Activated T-helper 2 cell treated with anti-CD3 and anti-CD28 coated beads, Interferon-gamma antibody, Interleukin-2, Interleukin-4, amounts not matched to agents 10 μg/mL and 5 μg/mL and 100 μg/mL, durations not matched to agents 14 hours and 24 hours and 36 hours (primary cell): ENCODE results near the gene DDIT4L. TPM values are rescaled to one million over a fixed set of nuclear protein-coding genes. Genes with fewer than 3 reads are reported as not detected.
"Not testable (repeated sequence)": the region's sequence is repeated elsewhere in the genome, so short reads cannot be mapped to it uniquely, and the experiment has no call there.

Experiments
- DNase-seq: peaks from one replicate; pipeline ENCODE4 v3.0.0; 2021; ENCODE audit warnings: low spot score
- H3K27ac Mint-ChIP-seq: one replicate; pipeline ENCODE4 v1.8.0; 2021; ENCODE audit warnings: mixed read lengths
- H3K27me3 Mint-ChIP-seq: one replicate; pipeline ENCODE4 v1.8.0; 2021; ENCODE audit warnings: low read depth, mixed read lengths
- H3K36me3 Mint-ChIP-seq: one replicate; pipeline ENCODE4 v1.8.0; 2021; ENCODE audit warnings: low read depth, mixed read lengths
- H3K4me1 Mint-ChIP-seq: one replicate; pipeline ENCODE4 v1.8.0; 2021; ENCODE audit warnings: low read depth, mixed read lengths
- H3K4me3 Mint-ChIP-seq: one replicate; pipeline ENCODE4 v1.8.0; 2021; ENCODE audit warnings: low read depth, mild to moderate bottlenecking, moderate library complexity, mixed read lengths
- H3K9me3 Mint-ChIP-seq: one replicate; pipeline ENCODE4 v1.8.0; 2021; ENCODE audit warnings: mixed read lengths
- intact Hi-C: fragments of 100-400 bp; cut with micrococcal nuclease; formaldehyde crosslinking; loops from one replicate; pipeline ENCODE4 v1.15.1; 2023
- total RNA-seq: library from RNA; stranded (reverse); gene quantifications from 2 replicates; pipeline ENCODE4 v1.2.3, GENCODE V29; 2022

Gene DDIT4L
- total RNA-seq, result 3.3 TPM in 2 replicates

DNA sequence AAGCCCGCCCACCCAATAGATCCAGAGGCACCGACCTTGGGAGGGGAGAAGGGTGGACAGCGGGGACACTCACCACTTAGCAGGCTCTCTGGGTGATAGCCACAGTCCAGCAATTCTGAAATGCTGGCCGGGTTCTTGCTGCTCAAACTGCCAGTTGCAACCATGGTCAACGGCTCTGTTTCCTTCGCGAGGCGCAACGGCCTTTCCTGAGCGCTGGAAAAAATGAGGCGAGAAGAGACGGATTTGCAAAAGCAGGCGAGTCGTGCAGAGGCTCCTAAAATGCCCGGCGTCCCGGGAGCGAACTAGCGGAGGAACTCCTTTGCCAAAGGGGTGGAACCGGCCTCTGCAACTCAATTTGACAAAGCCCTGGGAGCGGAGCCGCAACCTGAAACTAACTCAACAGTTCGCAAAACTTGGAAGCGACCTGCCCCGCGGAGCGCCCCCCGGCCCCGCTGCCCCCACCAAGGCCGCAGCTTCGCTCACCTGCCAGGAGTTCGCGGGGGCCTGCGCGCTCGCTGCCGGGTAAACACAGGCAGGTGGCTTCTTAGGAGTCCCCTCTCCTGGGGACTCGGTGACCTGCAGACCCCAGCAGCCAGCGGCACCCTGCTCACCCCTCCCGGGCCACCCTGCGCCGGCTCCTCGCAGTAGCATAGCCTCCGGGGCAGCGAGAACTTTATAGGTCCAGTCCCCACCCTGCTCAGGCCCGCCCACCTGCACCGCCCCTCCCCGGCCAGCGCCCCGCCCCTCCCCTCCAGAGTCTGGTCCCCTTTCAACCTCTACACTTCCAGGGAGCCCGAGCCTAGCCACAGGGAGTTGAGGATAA is at the start of gene DDIT4L:
DDIT4L (minus strand) TSS at position 649 of the 823 bp plus-strand sequence; CDS start at position 164, 485 bp downstream.
- Mint-ChIP-seq H3K27me3 (peaks cover 36% of the 10 kb centered on the region), H3K4me1 (peaks cover 23% of the 10 kb centered on the region), H3K36me3 (peaks cover 10% of the 10 kb centered on the region), H3K27ac (no peak within 1 kb of the TSS), H3K9me3 (no peaks in the 10 kb centered on the region), H3K4me3 (peak within 1 kb of the TSS; percentile 78)
- no peak for DNase-seq
- intact Hi-C loops, result loop anchor here (5.0 kb wide), 1 partner anchor 98 kb away; no protein-coding TSS in a partner anchor

DNA sequence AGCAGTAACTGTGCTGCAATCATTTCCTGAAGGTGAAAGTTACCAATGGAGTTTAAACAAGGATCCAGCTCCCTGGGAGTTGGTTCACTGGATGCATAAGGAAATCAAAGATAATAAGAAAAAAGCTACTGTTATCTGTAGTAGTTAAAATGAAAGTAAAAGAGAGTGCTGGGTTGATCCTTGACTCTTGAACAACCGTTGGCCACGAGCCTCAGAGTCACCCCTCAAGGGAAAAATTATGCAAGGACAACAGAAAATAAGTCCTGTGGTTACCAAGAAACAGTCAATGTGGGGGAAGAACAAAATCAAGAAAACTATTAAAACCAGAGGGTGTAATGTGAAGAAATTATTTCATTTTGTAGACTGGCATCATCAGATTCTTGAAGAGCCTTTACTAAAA is 49.7 kb upstream of the DDIT4L start:
- Mint-ChIP-seq H3K9me3 (no peaks in the 10 kb centered on the region), H3K36me3 (no peaks in the 10 kb centered on the region), H3K4me1 (peaks cover 8% of the 10 kb centered on the region), H3K27me3 (no peaks in the 10 kb centered on the region), H3K27ac (no peak overlapping the region), H3K4me3 (no peak overlapping the region)
- no peak for DNase-seq
- intact Hi-C loops, result no loop called here

GRCh38 chr4:100224721-100225120 is 34.5 kb upstream of the DDIT4L start:
- no peaks in the 10 kb centered on the region for H3K36me3 Mint-ChIP-seq
- DNase-seq, result no peak
- H3K9me3 Mint-ChIP-seq, result peaks cover 36% of the 10 kb centered on the region
- intact Hi-C loops, result no loop called here
- H3K4me1 Mint-ChIP-seq, result no peaks in the 10 kb centered on the region
- H3K27ac Mint-ChIP-seq, result no peak overlapping the region
- H3K4me3 Mint-ChIP-seq, result no peak overlapping the region
- peaks cover 3% of the 10 kb centered on the region for H3K27me3 Mint-ChIP-seq

GRCh38 chr4:100224160-100224559 is 33.9 kb upstream of the DDIT4L start:
- intact Hi-C loops, result no loop called here

GRCh38 chr4:100208964-100209363 is 18.7 kb upstream of the DDIT4L start:
- DNase-seq, result no peak
- intact Hi-C loops, result no loop called here
- H3K9me3 Mint-ChIP-seq, result no peaks in the 10 kb centered on the region
- peak overlapping the region; percentile 0 for H3K27ac Mint-ChIP-seq
- no peak overlapping the region for H3K4me3 Mint-ChIP-seq
- no peaks in the 10 kb centered on the region for H3K36me3 Mint-ChIP-seq
- peaks cover 33% of the 10 kb centered on the region for H3K27me3 Mint-ChIP-seq
- H3K4me1 Mint-ChIP-seq, result peaks cover 24% of the 10 kb centered on the region

More at GRCh38 chr4:100224160-100224559, 33.9 kb upstream of the DDIT4L start:
- H3K4me1 Mint-ChIP-seq, result no peaks in the 10 kb centered on the region
- H3K27me3 Mint-ChIP-seq, result peaks cover 3% of the 10 kb centered on the region
- H3K4me3 Mint-ChIP-seq, result no peak overlapping the region
- H3K27ac Mint-ChIP-seq, result no peak overlapping the region
- DNase-seq, result no peak
- H3K36me3 Mint-ChIP-seq, result no peaks in the 10 kb centered on the region
- peaks cover 30% of the 10 kb centered on the region for H3K9me3 Mint-ChIP-seq

GRCh38 chr4:100208459-100208858 is 18.2 kb upstream of the DDIT4L start:
- H3K36me3 Mint-ChIP-seq, result no peaks in the 10 kb centered on the region
- H3K4me3 Mint-ChIP-seq, result no peak overlapping the region
- DNase-seq, result no peak
- H3K27ac Mint-ChIP-seq, result no peak overlapping the region
- H3K9me3 Mint-ChIP-seq, result no peaks in the 10 kb centered on the region
- intact Hi-C loops, result no loop called here
- H3K4me1 Mint-ChIP-seq, result peaks cover 24% of the 10 kb centered on the region
- H3K27me3 Mint-ChIP-seq, result peaks cover 30% of the 10 kb centered on the region

- intact Hi-C loops, result no loop called here
- no peaks in the 10 kb centered on the region for H3K36me3 Mint-ChIP-seq
- DNase-seq, result no peak
These were observed 16.6 kb upstream of the DDIT4L start for GRCh38 chr4:100206850-100207249.

DNA sequence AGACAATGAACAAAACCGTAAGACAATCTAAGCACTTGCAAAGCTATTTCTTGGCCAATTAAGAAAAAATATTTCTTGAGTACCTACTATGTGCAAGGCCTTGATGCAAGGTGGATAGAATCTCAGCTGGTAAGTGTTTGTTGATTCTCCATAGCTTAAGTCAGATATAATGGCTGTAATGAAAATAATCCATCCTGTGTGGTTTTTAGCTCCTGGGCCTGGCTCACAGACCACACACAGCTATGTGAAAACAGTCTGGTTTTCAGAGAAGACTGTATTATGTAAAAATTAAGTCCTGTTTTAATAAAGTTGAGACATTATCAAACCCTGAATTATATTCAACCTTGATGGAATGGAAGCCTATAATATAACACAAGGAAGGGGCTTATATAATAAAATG is 7.8 kb upstream of the DDIT4L start:
- intact Hi-C loops, result no loop called here
- Mint-ChIP-seq H3K27ac (no peak overlapping the region), H3K27me3 (peaks cover 16% of the 10 kb centered on the region), H3K36me3 (no peaks in the 10 kb centered on the region), H3K4me3 (no peak overlapping the region), H3K9me3 (no peaks in the 10 kb centered on the region), H3K4me1 (no peaks in the 10 kb centered on the region)
- no peak for DNase-seq

More at GRCh38 chr4:100206850-100207249, 16.6 kb upstream of the DDIT4L start:
- Mint-ChIP-seq H3K4me3 (no peak overlapping the region), H3K27ac (no peak overlapping the region), H3K4me1 (peaks cover 19% of the 10 kb centered on the region), H3K27me3 (peaks cover 22% of the 10 kb centered on the region), H3K9me3 (no peaks in the 10 kb centered on the region)

DNA sequence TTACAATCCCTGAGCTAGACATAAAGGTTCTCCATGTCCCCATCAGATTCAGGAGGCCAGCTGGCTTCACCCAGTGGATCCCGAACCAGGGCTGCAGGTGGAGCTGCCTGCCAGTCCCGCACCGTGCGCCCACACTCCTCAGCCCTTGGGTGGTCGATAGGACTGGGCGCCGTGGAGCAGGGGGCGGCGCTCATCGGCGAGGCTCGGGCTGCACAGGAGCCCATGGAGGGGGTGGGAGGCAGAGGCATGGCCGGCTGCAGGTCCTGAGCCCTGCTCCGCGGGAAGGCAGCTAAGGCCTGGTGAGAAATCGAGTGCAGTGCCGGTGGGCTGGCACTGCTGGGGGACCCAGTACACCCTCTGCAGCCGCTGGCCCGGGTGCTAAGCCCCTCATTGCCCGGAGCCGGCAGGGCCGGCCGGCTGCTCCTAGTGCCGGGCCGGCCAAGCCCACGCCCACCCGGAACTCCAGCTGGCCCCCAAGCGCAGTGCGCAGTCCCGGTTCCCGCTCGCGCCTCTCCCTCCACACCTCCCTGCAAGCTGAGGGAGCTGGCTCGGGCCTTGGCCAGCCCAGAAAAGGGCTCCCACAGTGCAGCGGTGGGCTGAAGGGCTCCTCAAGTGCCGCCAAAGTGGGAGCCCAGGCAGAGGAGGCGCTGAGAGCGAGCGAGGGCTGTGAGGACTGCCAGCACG is 6.3 kb upstream of the DDIT4L start:
- DNase-seq, H3K4me3 Mint-ChIP-seq, H3K4me1 Mint-ChIP-seq, intact Hi-C loops, H3K36me3 Mint-ChIP-seq, H3K9me3 Mint-ChIP-seq, H3K27ac Mint-ChIP-seq: not testable (repeated sequence)
- H3K27me3 Mint-ChIP-seq, result peaks cover 13% of the 10 kb centered on the region

DNA sequence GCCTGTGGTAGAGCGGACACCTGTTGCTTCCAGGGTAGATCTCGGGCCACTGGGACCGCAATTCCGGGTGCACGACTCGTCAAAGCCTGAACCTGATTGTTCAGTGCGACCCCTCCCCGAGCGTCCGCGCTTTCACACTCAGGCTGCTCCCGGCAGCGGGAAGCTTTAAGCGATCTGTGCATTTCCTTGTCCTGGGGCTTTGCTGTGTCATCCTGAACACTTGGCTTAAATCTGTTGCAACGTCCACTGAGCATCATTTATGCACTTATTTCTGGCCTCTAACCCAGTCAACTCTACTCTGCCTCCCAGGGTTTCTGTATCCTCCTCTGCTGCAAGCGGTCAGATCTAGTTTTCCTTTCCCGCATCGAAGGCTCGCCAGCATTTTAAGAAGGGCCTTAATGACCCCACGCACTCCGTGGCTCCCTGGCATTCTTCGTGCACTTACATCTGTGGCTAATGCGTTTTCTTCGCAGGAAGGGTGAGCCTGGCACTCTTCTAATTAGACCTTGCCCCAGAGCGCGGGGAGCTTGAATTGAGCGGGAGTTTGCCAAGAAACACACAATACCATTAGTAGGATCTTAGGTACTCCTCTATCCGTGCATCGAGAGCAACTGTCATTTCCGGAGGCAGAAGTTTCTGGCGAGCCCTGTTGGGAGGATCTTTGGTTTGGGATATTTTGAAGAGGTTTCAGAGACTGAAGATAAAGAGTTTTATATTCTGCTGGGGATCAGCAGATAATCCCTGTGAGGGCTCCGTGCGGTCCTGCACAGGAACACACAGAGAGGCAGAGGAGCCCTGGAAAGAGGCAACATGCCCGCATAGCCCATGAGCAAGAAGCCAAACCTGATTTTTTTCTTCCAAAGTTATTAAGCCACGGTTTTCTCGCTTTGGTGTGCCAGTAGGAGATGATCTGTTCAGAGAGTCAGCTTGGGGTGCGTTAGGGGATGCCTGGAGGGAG is 654 bp upstream of the DDIT4L start:
- Mint-ChIP-seq H3K9me3 (no peaks in the 10 kb centered on the region), H3K36me3 (peaks cover 5% of the 10 kb centered on the region), H3K4me3 (peak overlapping the region; percentile 78), H3K4me1 (peaks cover 23% of the 10 kb centered on the region), H3K27me3 (peaks cover 35% of the 10 kb centered on the region), H3K27ac (no peak overlapping the region)
- intact Hi-C loops, result no loop called here
- DNase-seq, result no peak

DNA sequence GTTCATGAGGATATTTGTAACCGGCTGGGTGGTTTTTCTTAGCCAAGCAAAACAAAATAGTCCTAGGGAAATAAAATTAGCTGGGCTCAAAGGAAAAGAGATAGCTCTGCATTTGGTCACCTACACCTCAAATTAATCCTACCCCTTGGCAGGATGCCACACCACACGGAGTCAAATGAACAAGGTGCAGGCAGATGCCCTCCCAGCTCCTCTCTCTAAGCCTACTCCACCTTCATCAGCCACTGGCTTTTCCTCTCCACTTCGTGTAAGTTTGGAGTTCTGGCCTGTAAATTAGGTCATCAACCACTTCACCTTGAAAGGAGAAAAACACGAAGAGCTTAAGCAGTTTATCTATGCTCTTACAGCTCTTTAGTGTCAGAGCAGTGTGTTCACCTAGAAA is 1.4 kb downstream of the DDIT4L start:
- H3K27ac Mint-ChIP-seq, result no peak overlapping the region
- peak overlapping the region; percentile 78 for H3K4me3 Mint-ChIP-seq
- DNase-seq, result no peak
- H3K27me3 Mint-ChIP-seq, result peaks cover 35% of the 10 kb centered on the region
- H3K9me3 Mint-ChIP-seq, result no peaks in the 10 kb centered on the region
- H3K36me3 Mint-ChIP-seq, result peaks cover 10% of the 10 kb centered on the region
- H3K4me1 Mint-ChIP-seq, result peaks cover 23% of the 10 kb centered on the region
- intact Hi-C loops, result loop anchor here (5.0 kb wide), 1 partner anchor 97 kb away; no protein-coding TSS in a partner anchor

GRCh38 chr4:100187781-100188180 is 2.5 kb downstream of the DDIT4L start:
- Mint-ChIP-seq H3K4me3 (no peak overlapping the region), H3K4me1 (peaks cover 23% of the 10 kb centered on the region), H3K27ac (no peak overlapping the region), H3K9me3 (no peaks in the 10 kb centered on the region), H3K36me3 (peaks cover 10% of the 10 kb centered on the region), H3K27me3 (peaks cover 35% of the 10 kb centered on the region)
- no peak for DNase-seq
- intact Hi-C loops, result loop anchor here (5.0 kb wide), 1 partner anchor 95 kb away; no protein-coding TSS in a partner anchor
